GM19452 (cell line): Measurements from ENCODE around the gene TGFBRAP1.

ENCODE experiments used
- ATAC-seq: cut with Tn5 transposase; IDR thresholded peaks from one replicate; pipeline ENCODE4 v1.9.1; 2021; ENCODE audit not compliant: unreplicated experiment

Gene TGFBRAP1

GRCh38 chr2:105329561-105330495 is at the start of gene TGFBRAP1:
TSS of gene TGFBRAP1 (minus strand) at chr2:105329735. CDS start at chr2:105308301, 21,434 bp downstream.
- peak; percentile 72 for ATAC-seq

GRCh38 chr2:105378921-105379383 is 49.4 kb upstream of the TGFBRAP1 start:
- ATAC-seq = no peak

GRCh38 chr2:105378276-105378840 is 48.8 kb upstream of the TGFBRAP1 start:
- ATAC-seq = no peak

- ATAC-seq = no peak
Measured at GRCh38 chr2:105377871-105378270, 48.3 kb upstream of the TGFBRAP1 start.

GRCh38 chr2:105376789-105377240 is 47.3 kb upstream of the TGFBRAP1 start:
- no peak for ATAC-seq

- ATAC-seq = no peak
Measured at GRCh38 chr2:105376010-105376409, 46.5 kb upstream of the TGFBRAP1 start.

- no peak for ATAC-seq
Measured at GRCh38 chr2:105375001-105375561, 45.5 kb upstream of the TGFBRAP1 start.

- ATAC-seq = peak; percentile 84
Measured at GRCh38 chr2:105373895-105374401, 44.4 kb upstream of the TGFBRAP1 start.

GRCh38 chr2:105373344-105373781 is 43.8 kb upstream of the TGFBRAP1 start:
- ATAC-seq = peak; percentile 21

- ATAC-seq = no peak
Measured at GRCh38 chr2:105371810-105372209, 42.3 kb upstream of the TGFBRAP1 start.

GRCh38 chr2:105371156-105371555 is 41.6 kb upstream of the TGFBRAP1 start:
- ATAC-seq = no peak

GRCh38 chr2:105369777-105370690 is 40.5 kb upstream of the TGFBRAP1 start:
- peak; percentile 89 for ATAC-seq

- ATAC-seq = no peak
Measured at GRCh38 chr2:105368759-105369408, 39.3 kb upstream of the TGFBRAP1 start.

- ATAC-seq = no peak
Measured at GRCh38 chr2:105365206-105365605, 35.7 kb upstream of the TGFBRAP1 start.

GRCh38 chr2:105364436-105365139 is 35.1 kb upstream of the TGFBRAP1 start:
- no peak for ATAC-seq

GRCh38 chr2:105362862-105363591 is 33.5 kb upstream of the TGFBRAP1 start:
- ATAC-seq = no peak

GRCh38 chr2:105361102-105361889 is 31.8 kb upstream of the TGFBRAP1 start:
- ATAC-seq = no peak

GRCh38 chr2:105358593-105358992 is 29.1 kb upstream of the TGFBRAP1 start:
- no peak for ATAC-seq
